HL-60 (cell line): Measurements from ENCODE around the gene CRB1.

Source experiments
- DNase-seq, 2 experiments: peaks; one replicate each; pipeline ENCODE4 v3.0.0-alpha.2; 2010 to 2020; ENCODE audit warnings: low read depth in 1 of 2, low spot score in 1 of 2
- H3K27ac ChIP-seq: fragments of 250-450 bp; sonication (Bioruptor Pico); replicated peaks from 2 replicates; pipeline ENCODE4 v1.5.1; 2020; ENCODE audit warnings: mild to moderate bottlenecking, moderate library complexity
- H3K27me3 ChIP-seq: fragments of 250-450 bp; sonication (Bioruptor Pico); 2 replicates; pipeline ENCODE4 v1.5.1; 2021; ENCODE audit warnings: mild to moderate bottlenecking, moderate library complexity; ENCODE audit not compliant: insufficient read depth, poor library complexity, severe bottlenecking
- H3K4me3 ChIP-seq: replicated peaks from 2 replicates; pipeline ENCODE4 v1.5.1; 2011; ENCODE audit warnings: mild to moderate bottlenecking, control low read depth, low read length; ENCODE audit not compliant: insufficient read depth
- GABPA ChIP-seq: IDR thresholded peaks from 2 replicates; pipeline ENCODE4 v1.6.1; 2012; ENCODE audit warnings: low read depth
- POLR2AphosphoS5 ChIP-seq: IDR thresholded peaks from 2 replicates; pipeline ENCODE4 v1.6.1; 2012; ENCODE audit warnings: low read depth
- SPI1 ChIP-seq: IDR thresholded peaks from 2 replicates; pipeline ENCODE4 v1.6.1; 2012; ENCODE audit warnings: low read depth, mild to moderate bottlenecking, borderline replicate concordance
- long read RNA-seq: library from polyadenylated mRNA; unstranded; transcript quantifications from one replicate; pipeline ENCODE4 v2.0.0, GENCODE V29; 2020
- TF ChIP-seq, protein P1 (sequence below): IDR thresholded peaks from one replicate; pipeline ENCODE4 v1.5.1; 2011; ENCODE audit warnings: low read length, control low read depth, inconsistent platforms; ENCODE audit not compliant: insufficient read depth
- TF ChIP-seq, protein P2 (sequence below): IDR thresholded peaks from 2 replicates; pipeline ENCODE4 v1.6.1; 2012; ENCODE audit warnings: low read depth; ENCODE audit not compliant: insufficient replicate concordance

Gene CRB1
- long read RNA-seq = 0 reads

DNA sequence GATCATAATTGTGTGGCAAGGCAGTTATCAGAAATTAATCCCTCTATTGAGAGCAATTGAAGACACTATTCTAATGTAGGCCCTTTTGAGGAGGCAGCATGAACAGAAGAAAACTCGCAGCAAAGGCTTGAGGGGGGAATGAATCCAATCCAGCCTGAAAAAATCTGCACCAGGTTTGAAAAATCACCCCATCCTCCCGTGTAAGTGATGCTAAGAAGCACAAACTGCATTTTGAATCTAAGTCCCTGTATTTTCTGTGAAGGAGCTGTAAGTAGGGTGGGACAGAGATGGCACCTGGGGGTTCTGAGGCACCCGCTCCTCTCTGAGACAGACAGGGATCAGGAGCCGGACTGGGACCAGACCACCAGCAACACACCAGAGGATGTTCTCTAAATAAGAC lies at the start of gene CRB1:
Gene CRB1, plus strand, starts transcription at position 241 of the 400 bp plus-strand sequence. CDS start 161 bp downstream, outside the sequence.
- DNase-seq = no peak
- H3K4me3 ChIP-seq = no peak within 1 kb of the TSS
- no peak within 1 kb of the TSS for H3K27ac ChIP-seq
- TF ChIP-seq POLR2AphosphoS5 (no peak), GABPA (no peak), SPI1 (no peak)
- TF ChIP-seq, protein P1, sequence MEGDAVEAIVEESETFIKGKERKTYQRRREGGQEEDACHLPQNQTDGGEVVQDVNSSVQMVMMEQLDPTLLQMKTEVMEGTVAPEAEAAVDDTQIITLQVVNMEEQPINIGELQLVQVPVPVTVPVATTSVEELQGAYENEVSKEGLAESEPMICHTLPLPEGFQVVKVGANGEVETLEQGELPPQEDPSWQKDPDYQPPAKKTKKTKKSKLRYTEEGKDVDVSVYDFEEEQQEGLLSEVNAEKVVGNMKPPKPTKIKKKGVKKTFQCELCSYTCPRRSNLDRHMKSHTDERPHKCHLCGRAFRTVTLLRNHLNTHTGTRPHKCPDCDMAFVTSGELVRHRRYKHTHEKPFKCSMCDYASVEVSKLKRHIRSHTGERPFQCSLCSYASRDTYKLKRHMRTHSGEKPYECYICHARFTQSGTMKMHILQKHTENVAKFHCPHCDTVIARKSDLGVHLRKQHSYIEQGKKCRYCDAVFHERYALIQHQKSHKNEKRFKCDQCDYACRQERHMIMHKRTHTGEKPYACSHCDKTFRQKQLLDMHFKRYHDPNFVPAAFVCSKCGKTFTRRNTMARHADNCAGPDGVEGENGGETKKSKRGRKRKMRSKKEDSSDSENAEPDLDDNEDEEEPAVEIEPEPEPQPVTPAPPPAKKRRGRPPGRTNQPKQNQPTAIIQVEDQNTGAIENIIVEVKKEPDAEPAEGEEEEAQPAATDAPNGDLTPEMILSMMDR = no peak
- TF ChIP-seq, protein P2, sequence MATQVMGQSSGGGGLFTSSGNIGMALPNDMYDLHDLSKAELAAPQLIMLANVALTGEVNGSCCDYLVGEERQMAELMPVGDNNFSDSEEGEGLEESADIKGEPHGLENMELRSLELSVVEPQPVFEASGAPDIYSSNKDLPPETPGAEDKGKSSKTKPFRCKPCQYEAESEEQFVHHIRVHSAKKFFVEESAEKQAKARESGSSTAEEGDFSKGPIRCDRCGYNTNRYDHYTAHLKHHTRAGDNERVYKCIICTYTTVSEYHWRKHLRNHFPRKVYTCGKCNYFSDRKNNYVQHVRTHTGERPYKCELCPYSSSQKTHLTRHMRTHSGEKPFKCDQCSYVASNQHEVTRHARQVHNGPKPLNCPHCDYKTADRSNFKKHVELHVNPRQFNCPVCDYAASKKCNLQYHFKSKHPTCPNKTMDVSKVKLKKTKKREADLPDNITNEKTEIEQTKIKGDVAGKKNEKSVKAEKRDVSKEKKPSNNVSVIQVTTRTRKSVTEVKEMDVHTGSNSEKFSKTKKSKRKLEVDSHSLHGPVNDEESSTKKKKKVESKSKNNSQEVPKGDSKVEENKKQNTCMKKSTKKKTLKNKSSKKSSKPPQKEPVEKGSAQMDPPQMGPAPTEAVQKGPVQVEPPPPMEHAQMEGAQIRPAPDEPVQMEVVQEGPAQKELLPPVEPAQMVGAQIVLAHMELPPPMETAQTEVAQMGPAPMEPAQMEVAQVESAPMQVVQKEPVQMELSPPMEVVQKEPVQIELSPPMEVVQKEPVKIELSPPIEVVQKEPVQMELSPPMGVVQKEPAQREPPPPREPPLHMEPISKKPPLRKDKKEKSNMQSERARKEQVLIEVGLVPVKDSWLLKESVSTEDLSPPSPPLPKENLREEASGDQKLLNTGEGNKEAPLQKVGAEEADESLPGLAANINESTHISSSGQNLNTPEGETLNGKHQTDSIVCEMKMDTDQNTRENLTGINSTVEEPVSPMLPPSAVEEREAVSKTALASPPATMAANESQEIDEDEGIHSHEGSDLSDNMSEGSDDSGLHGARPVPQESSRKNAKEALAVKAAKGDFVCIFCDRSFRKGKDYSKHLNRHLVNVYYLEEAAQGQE = no peak
- H3K27me3 ChIP-seq = no peaks in the 10 kb centered on the region

DNA sequence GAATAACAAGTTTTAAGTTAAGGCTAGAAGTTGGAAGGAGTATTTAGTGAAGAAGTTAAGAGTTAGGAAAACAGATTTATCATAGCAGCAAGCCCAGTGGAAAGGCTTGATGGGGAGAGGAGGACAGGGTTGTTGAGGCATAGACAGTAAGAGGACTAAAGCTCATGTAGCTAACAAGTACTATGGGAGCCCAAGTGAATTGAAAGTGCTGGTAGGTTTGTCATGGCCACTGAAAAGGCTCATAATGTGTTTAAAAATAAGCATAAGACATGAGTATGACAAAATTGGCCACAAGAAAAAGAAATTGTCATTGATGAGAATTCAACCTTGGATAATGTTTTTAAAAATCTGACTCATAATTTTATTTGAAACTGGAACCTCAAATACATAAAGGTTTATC lies 49.2 kb upstream of the CRB1 start:
- Histone ChIP-seq H3K27me3 (no peaks in the 10 kb centered on the region), H3K27ac (no peak overlapping the region), H3K4me3 (no peak overlapping the region)
- no peak for TF ChIP-seq POLR2AphosphoS5
- TF ChIP-seq, protein P1 = no peak
- TF ChIP-seq GABPA = no peak
- TF ChIP-seq, protein P2 = no peak
- no peak for TF ChIP-seq SPI1
- DNase-seq = no peak

DNA sequence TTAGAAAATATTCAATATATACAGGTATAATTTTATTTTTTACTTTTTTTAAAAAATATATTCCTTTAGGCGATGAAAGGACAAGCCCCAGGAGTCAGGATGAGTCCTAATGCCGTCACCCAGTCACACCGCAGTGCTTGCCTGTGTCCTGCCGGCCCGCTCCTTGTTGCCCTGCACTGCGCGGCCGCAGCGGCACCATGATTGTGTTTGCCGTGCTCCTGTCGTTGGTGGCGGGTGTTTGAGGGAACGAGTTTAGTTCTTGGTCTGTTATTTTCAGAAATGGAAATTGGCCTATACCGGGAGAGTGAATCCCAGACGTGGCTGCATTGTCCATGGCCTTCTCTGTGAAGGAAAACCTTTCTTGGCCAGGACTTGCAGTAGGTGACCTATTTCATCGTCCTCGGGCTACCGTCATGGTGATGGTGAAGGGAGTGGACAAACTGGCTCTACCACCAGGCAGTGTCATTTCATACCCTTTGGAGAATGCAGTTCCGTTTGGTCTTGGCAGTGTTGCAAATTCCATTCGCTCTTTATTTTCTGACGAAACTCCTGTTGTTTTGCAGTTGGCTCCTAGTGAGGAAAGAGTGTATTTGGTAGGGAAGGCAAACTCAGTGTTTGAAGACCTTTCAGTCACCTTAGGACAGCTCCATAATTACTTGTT lies 45.9 kb upstream of the CRB1 start:
- H3K27me3 ChIP-seq = peaks cover 2% of the 10 kb centered on the region

More for the DNA sequence above, 45.9 kb upstream of the CRB1 start:
- Histone ChIP-seq H3K27ac (no peak overlapping the region), H3K4me3 (no peak overlapping the region)
- no peak for DNase-seq
- TF ChIP-seq POLR2AphosphoS5 (no peak), GABPA (no peak), SPI1 (no peak)
- TF ChIP-seq, protein P2 = no peak
- TF ChIP-seq, protein P1 = no peak
